Measurements from ENCODE around the gene KRT85.

DNA sequence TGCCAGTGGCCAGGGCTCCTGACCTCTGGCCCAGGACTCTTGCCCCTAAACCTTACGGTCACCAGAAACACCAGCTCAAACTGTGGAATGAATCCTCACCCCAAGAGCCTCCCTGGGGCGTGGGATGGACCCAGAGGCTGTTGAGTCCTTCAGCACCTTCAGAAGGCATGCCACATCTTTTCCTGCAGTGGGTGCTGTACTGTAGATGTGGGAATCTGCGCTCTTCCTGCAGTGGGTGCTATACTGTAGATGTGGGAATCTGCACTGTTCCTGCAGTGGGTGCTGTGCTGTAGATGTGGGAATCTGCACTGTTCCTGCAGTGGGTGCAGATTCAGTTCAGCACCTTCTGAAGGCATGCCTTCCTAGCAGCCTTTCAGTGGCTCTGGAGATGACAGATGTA is 37.7 kb upstream of the KRT85 start:
- TF ChIP-seq, protein P1, sequence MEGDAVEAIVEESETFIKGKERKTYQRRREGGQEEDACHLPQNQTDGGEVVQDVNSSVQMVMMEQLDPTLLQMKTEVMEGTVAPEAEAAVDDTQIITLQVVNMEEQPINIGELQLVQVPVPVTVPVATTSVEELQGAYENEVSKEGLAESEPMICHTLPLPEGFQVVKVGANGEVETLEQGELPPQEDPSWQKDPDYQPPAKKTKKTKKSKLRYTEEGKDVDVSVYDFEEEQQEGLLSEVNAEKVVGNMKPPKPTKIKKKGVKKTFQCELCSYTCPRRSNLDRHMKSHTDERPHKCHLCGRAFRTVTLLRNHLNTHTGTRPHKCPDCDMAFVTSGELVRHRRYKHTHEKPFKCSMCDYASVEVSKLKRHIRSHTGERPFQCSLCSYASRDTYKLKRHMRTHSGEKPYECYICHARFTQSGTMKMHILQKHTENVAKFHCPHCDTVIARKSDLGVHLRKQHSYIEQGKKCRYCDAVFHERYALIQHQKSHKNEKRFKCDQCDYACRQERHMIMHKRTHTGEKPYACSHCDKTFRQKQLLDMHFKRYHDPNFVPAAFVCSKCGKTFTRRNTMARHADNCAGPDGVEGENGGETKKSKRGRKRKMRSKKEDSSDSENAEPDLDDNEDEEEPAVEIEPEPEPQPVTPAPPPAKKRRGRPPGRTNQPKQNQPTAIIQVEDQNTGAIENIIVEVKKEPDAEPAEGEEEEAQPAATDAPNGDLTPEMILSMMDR (IDR thresholded peaks at IDR 0.05) = no peak
- no peak for TF ChIP-seq POLR2A (IDR thresholded peaks at IDR 0.05)

Measured in esophagus squamous epithelium (tissue), 4 donors.